Ishikawa (cell line): ENCODE results near the gene NTPCR.

ENCODE experiments used
- CEBPB ChIP-seq: IDR thresholded peaks from 2 replicates; pipeline ENCODE4 v1.6.1; 2012
- CREB1 ChIP-seq: IDR thresholded peaks from 2 replicates; pipeline ENCODE4 v1.6.1; 2012; ENCODE audit warnings: low read depth
- EGR1 ChIP-seq: IDR thresholded peaks from 2 replicates; pipeline ENCODE4 v1.6.1; 2012
- EP300 ChIP-seq: IDR thresholded peaks from 2 replicates; pipeline ENCODE4 v1.6.1; 2012; ENCODE audit warnings: borderline replicate concordance
- FOXM1 ChIP-seq: IDR thresholded peaks from 2 replicates; pipeline ENCODE4 v1.6.1; 2012; ENCODE audit warnings: low read depth, borderline replicate concordance
- MAX ChIP-seq: IDR thresholded peaks from 2 replicates; pipeline ENCODE4 v1.6.1; 2012
- NFIC ChIP-seq: IDR thresholded peaks from 2 replicates; pipeline ENCODE4 v1.6.1; 2012
- RAD21 ChIP-seq: IDR thresholded peaks from 2 replicates; pipeline ENCODE4 v1.6.1; 2012; ENCODE audit warnings: low read depth
- REST ChIP-seq: IDR thresholded peaks from 2 replicates; pipeline ENCODE4 v1.6.1; 2012; ENCODE audit warnings: low read depth, mild to moderate bottlenecking
- TAF1 ChIP-seq: IDR thresholded peaks from 2 replicates; pipeline ENCODE4 v1.6.1; 2012; ENCODE audit warnings: low read depth, mild to moderate bottlenecking
- TCF12 ChIP-seq: IDR thresholded peaks from 2 replicates; pipeline ENCODE4 v1.6.1; 2012; ENCODE audit warnings: low read depth
- TEAD4 ChIP-seq: IDR thresholded peaks from 2 replicates; pipeline ENCODE4 v1.6.1; 2012
- USF1 ChIP-seq: IDR thresholded peaks from 2 replicates; pipeline ENCODE4 v1.6.1; 2012
- YY1 ChIP-seq: IDR thresholded peaks from 2 replicates; pipeline ENCODE4 v1.6.1; 2012; ENCODE audit warnings: low read depth
- ZBTB7A ChIP-seq: IDR thresholded peaks from 2 replicates; pipeline ENCODE4 v1.6.1; 2012; ENCODE audit warnings: low read depth

NTPCR gene

GRCh38 chr1:232911027-232911599 lies 39.3 kb upstream of the NTPCR start:
- TF ChIP-seq EGR1 (no peak), USF1 (no peak), CREB1 (no peak), NFIC (no peak), CEBPB (no peak), MAX (no peak), RAD21 (no peak), REST (no peak), TEAD4 (no peak), ZBTB7A (no peak), TAF1 (no peak), TCF12 (no peak)

- TF ChIP-seq TCF12: no peak
- TF ChIP-seq CREB1: no peak
Observed at GRCh38 chr1:232912845-232913580, 37.4 kb upstream of the NTPCR start.

- TF ChIP-seq MAX (no peak), NFIC (no peak), REST (no peak), CEBPB (no peak), TAF1 (no peak), USF1 (no peak), TEAD4 (no peak), ZBTB7A (no peak)
Observed at GRCh38 chr1:232915212-232915611, 35.2 kb upstream of the NTPCR start.

GRCh38 chr1:232917053-232917452 lies 33.4 kb upstream of the NTPCR start:
- no peak for TF ChIP-seq USF1
- no peak for TF ChIP-seq EP300
- TF ChIP-seq REST: no peak
- no peak for TF ChIP-seq FOXM1
- no peak for TF ChIP-seq TAF1
- no peak for TF ChIP-seq ZBTB7A
- TF ChIP-seq CEBPB: no peak
- TF ChIP-seq CREB1: no peak
- TF ChIP-seq MAX: no peak
- no peak for TF ChIP-seq TEAD4
- no peak for TF ChIP-seq TCF12
- no peak for TF ChIP-seq RAD21
- TF ChIP-seq YY1: no peak
- TF ChIP-seq NFIC: no peak
- TF ChIP-seq EGR1: no peak
